HG03045 (cell line): Measurements from ENCODE around the gene POMZP3.
"Not testable (repeated sequence)": the region's sequence is repeated elsewhere in the genome, so short reads cannot be mapped to it uniquely, and the experiment has no call there.

Source experiments
- ATAC-seq: cut with Tn5 transposase; IDR thresholded peaks from one replicate; pipeline ENCODE4 v1.9.1; 2021; ENCODE audit warnings: mild to moderate bottlenecking, moderate library complexity; ENCODE audit not compliant: unreplicated experiment

POMZP3 gene

DNA sequence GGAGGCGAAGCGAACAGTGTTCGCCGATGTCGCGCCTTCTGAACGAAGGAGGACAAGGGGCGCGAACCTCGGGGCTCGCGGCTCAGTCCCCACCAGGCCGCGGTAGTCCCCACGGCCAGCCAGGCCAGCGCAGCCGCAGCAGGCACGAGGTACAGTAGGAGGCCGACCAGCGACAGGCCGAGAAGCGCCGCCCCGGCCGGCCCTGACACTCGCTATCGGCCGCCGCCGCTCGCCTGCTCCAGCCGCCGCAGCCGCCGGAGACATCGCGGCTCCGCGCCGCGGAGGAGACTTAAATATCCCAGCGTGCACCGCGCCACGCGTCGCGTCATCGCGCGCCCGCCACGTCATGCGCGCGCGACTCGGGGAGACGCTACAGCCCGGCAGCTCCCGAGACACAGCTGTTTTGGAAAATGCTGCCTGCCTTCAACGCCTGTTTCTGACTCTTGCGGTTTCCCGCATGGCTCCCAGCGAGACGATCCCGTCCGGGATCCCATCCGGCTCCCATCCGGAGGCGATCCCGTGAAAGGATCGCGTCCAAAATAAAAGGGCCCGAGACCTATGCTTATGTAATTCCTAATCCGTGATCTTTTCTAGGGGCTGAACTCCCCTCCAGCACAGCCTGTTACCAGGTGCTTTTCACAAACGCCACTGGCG is at the start of gene POMZP3:
Gene POMZP3 (minus strand): TSS at position 291 of the 654 bp plus-strand sequence. CDS start 1,215 bp downstream, outside the sequence.
- ATAC-seq, result peak; percentile 76

DNA sequence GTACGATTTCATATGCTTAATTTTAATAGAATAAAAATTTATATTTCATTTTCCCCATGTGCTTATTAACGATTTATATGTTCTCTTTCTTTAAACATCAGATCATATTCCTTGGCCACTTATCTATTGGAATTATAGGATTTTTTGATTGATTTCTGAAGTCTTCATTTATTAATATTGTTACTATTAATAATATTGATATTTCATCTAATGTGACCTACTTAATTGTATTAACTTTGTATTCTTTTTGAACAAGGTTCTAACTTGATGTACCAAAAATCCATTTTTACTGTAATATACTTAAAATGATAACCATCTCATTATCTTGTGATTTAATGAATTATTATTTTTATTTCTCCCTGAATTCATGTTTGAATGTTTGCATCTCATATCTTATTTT is 48.7 kb upstream of the POMZP3 start:
- ATAC-seq, result not testable (repeated sequence)

DNA sequence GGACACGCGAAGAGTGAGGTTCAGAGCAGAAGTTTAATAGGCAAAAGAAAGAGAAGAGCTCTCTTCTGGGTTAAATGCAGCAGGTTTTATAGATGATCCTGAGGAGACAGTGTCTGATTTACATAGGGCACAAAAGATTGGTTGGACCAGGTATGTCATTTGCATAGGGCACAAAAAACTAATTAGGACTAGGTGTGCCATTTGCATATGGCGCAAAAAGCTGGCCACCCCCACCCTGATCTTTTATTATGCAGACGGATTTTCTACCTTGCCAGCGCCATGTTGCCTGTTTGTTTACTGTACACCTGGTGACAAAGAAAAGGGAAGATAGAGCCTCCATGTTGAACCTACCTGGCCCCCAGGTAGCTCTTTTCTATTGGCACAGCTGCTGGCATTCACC is 46.3 kb upstream of the POMZP3 start:
- not testable (repeated sequence) for ATAC-seq

DNA sequence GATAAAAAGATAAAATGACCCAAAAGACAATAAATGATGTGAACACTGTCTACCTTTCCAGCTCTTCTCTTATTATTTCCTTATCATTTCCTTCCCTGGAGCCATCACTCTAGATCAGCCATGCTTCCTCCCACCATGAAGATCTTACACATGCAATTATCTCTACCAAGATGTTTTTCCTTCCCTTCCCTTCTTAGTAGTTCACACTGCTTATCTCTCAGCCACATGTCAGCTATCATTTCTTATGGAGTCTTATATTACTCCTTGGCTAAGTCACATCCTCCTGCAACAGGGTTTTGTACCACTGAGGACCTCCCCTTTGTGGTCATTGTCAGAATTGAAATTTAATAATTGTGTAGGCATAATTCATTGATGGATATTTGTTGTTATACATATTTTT is 32.1 kb upstream of the POMZP3 start:
- not testable (repeated sequence) for ATAC-seq

DNA sequence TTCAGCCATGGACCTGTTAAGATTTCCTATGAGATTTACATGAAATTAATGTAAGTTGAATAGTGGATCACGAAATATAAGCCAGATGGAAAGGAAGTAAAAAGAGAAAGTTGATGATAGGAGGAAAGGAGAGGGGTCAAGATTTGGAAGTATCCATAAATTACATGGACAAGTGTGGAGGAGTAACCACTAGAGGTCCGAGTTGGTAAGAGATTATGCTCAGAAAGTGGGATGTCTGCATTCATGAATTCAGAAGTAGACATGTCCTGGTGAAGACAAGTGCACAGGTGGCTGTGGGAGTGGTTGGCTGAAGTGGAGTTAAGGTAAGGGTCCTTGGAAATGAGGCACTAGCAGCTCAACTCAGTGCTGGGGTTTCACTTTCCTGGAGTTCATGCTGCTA is 29.3 kb upstream of the POMZP3 start:
- ATAC-seq, result not testable (repeated sequence)

DNA sequence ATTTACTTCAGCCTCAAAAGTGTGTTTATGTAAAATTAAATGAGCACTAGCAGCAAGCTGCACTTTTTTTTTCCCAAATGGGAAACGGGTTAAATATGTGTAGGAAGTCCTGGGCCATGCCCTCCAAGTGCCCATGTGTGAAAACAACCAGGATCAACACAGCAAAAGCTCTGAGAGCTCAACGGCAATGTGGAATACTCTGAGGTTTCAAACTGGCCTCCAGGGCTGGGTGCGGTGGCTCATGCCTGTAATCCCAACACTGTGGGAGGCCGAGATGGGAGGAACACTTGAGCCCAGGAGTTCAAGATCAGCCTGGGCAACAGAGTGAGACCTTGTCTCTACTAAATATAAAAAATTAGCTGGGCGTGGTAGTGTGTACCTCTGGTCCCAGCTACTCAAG is 15.5 kb upstream of the POMZP3 start:
- ATAC-seq, result not testable (repeated sequence)

DNA sequence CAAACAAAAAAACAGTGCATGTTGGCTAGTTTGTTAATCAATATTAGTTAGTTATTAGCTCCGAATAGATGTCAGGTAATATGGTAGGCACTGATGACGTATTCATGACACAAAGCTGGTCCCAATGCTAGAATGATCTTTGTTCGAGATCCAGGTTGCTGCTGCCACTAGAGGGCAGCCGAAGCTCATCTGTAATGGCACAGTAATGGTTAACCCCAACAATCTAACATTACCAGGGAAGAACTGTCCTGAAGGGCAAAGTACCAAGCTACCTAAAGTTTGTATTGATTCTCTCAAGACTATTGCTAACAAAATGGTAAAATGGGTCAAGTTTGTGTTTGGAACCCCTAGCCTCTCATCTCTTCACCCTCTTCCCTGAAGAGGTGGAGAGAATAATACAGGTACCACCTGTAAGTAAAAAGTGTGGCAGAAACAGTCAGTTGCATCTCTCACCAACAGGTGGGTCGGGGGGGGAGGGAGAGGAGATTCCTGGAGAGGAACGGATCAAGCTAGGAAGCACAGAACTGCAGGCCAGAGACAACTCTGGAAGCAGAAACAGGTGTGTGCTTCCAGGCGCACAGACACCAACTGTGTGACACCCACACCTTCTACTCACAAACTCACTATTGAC is 10.1 kb upstream of the POMZP3 start:
- peak; percentile 81 for ATAC-seq

DNA sequence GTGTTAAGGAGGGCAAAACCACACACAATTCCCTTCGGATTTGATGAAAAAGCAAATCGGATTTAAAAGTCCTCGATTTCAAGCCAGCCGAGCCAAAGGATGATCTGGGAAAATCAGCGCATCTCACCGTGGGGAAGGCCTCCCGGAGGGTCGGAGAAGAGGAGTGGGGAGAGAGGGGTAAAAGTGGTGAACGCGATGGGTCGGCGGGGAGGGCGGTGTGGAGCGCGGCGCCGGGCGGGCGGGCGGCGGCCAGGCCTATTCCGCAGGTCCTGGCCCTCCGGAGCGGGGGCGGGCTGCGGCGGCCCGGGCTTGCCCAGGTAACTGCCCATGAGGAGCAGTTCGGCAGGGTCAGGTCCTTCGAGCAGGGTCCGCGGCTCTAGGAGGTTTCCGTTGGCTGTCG is 498 bp downstream of the POMZP3 start:
- peak; percentile 54 for ATAC-seq

DNA sequence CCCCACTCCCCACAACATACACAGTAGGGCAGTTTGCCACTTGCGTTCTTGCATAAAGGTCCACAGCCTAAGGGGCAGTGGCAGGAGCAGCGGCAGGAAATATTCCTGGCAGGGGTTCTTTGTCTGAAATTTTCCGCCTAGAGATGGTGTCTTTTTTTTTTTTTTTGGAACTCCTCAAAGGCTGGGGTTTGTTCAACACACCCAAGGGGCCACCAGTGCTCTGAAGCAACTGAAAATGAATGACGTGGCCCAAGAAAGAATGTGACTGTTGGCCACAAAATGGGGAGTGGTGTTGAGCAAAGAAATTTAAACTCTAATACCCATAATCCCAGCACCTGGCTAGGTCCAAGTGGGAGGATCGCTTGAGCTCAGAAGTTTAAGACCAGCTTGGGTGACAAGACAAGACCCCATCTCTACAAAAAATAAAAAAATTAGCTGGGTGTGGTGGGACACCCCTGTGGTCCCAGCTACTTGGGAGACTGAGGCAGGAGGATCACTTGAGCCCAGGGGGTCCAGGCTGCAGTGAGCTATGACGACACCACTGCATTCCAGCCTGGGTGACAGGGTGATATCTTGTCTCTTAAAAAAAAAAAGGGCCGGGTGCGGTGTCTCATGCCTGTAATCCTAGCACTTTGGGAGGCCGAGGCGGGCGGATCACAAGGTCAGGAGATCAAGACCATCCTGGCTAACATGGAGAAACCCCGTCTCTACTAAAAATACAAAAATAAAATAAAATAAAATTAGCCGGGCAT is 7.5 kb downstream of the POMZP3 start:
- not testable (repeated sequence) for ATAC-seq

DNA sequence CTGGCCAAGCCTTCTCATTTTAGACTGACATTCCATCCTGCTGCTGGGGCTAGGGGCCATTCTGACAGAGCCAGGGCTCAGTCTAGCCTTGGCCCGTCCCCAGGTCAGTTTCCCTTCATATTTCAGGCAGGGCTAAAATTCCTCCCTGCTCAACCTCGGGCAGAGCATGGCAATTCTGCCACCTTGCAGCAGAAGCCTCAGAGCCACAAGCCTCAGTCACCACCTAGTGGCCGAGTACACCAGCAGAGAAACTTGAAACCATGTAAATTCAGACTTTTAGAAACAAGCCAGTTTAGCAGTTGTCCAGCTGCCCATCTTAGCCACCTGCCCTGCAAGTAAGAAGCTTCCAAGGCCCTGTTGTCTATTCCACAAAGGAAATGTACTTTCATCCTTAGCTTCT is 13.3 kb downstream of the POMZP3 start:
- not testable (repeated sequence) for ATAC-seq

DNA sequence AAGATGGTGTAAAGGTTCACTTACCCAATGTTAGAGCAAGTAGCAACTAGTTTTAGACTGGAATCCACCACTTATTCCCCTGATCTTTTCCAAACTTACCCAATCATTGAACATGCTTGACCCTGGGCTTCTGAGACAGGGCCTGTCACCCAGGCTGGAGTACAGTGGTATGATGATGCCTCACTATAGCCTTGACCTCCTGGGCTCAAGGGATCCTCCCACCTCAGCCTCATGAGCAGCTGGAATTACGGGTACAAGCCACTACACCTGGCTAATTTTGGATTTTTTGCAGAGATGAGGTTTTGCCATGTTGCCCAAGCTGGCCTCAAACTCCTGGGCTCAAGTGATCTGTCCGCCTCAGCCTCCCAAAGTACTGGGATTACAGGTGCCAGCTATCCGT is 14.8 kb downstream of the POMZP3 start:
- ATAC-seq, result not testable (repeated sequence)

DNA sequence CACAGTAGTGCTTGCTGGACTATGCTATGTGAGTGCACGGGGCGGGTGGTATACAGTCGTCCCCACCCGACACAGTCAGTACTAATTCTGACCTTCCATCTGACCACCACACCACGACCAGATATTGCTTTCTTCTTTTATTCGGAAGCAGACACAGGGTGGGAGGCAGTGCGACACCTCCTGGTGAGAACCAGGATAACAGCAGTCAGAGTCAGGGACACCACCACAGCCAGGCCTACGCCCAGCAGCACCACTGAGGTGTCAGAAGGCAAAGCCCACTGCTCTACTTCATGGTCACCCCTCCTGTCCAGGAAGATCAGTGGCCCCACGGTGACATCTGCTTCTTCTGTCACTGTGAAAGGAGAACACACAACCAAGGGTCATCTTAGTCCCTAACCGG is 17.2 kb downstream of the POMZP3 start:
- ATAC-seq, result not testable (repeated sequence)

DNA sequence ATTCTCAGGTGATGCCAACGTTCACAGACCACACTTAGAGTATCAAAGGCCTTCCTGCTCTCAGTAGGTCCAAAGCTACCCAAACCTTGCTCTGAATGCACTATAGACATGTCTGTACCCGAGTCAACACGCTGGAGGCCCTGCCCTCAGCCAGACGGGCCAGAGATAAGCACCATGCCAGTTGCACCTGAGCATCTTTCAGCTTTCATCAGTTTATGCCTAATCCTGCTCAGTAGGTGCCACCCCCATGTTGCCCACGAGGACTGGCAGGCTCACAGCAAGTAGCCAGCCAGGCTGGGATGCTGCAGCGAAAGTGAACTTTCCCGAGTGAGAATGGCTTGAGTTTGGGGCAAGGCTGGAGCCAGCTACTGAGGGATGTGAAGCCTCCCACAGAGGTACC is 18.6 kb downstream of the POMZP3 start:
- not testable (repeated sequence) for ATAC-seq

DNA sequence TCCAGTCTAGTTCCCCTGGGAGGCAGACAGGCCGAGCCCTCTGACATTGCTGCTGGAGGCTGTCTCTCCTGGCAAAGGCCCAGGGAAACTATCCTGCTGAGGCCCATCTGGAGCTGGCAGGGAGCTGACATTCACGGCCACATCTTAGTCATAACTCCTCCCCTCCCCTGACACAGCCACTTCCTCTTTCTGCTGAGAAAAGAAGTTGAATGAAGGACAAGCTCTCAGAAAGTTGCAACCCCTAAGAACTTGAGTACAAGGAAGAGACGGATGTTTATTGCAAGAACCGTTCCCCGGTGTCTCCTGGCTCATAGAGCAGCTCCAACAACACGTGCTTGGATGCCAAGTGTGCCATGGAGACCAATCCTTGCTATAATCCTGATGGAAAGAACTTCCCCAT is 21.1 kb downstream of the POMZP3 start:
- ATAC-seq, result peak; percentile 94

DNA sequence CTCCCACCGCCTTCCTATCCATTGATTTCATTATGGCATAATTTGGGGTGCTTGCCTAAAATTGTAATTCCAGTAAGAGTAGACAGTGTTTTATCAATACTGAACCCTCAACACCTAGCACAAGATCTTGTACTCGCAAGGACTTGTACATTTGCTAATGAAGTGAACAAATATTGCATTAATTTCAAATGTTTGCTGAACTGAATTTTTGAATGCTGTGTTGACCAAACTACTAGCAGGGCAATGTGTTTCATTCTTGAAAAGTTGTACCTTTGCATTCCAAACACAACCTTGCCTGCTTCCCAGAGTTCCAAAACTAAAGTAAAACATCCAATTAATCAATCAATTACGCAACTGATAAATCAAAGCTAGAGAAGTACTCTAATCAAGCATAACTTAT is 26.4 kb downstream of the POMZP3 start:
- not testable (repeated sequence) for ATAC-seq

DNA sequence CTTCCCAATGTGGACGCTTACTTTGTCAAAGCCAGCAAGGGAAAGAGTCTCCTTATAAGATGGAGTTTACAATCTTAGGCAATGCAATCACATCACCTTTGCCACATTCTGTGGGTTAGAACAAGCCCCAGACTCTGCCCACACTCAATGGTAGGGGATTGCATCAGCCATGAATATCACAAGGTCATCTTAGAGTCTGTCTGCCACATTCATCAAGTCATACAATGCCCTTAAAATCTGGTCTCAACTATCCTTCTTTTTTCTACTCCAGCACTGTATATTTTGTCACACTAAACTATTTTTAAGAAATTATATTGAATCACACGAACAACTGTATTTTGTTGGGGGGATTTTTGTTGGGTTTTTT is 27.0 kb downstream of the POMZP3 start:
- not testable (repeated sequence) for ATAC-seq

DNA sequence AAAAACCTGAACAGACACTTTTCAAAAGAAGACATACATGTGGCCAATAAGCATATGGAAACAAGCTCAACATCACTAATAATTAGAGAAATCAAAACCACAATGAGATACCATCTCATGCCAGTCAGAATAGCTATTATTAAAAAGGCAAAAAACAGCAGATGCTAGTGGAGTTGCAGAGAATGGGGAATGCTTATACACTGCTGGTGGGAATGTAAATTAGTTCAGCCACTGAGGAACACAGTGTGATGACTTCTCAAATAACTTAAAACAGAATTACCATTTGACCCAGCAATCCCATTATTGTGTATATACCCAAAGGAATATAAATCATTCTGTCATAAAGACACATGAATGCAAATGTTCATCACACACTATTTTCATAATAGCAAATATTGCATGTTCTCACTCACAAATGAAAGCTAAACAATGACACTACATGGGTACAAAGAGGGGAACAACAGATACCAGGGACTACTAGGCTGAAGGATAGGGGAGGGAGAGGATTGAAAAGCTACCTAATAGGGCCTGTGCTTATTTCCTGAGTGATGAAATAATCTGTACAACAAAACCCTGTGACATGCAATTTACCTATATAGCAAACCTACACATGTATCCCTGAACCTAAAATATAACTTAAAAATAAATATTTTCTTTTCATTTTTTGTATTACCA is 28.4 kb downstream of the POMZP3 start:
- not testable (repeated sequence) for ATAC-seq

DNA sequence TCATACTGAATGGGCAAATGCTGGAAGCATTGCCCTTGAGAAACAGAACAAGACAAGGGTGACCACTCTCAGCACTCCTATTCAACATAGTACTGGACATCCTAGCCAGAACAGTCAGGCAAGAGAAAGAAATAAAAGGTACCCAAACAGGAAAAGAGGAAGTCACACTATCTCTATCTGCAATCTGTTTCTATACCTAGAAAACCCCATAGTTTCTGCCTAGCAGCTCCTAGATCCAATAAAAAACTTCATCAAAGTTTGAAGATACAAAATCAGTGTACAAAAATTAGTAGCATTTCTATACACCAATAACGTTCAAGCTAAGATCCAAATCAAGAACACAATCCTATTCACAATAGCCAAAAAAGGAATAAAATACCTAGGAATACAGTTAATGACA is 29.8 kb downstream of the POMZP3 start:
- ATAC-seq, result not testable (repeated sequence)

DNA sequence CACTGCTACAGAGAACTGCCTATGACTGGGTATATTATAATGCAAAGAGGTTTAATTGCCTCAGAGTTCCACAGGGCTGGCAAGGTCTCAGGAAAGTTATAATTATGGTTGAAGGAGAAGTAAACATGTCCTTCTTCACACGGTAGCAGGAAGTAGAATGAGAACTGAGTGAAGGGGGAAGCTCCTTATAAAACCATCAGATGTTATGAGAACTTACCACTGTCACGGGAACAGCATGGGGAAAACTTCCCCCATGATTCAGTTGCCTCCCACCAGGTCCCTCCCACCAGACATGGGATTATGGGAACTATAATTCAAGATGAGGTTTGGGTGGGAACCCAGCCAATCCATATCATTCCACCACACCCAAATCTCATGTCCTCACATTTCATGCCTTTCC is 34.4 kb downstream of the POMZP3 start:
- ATAC-seq, result not testable (repeated sequence)

DNA sequence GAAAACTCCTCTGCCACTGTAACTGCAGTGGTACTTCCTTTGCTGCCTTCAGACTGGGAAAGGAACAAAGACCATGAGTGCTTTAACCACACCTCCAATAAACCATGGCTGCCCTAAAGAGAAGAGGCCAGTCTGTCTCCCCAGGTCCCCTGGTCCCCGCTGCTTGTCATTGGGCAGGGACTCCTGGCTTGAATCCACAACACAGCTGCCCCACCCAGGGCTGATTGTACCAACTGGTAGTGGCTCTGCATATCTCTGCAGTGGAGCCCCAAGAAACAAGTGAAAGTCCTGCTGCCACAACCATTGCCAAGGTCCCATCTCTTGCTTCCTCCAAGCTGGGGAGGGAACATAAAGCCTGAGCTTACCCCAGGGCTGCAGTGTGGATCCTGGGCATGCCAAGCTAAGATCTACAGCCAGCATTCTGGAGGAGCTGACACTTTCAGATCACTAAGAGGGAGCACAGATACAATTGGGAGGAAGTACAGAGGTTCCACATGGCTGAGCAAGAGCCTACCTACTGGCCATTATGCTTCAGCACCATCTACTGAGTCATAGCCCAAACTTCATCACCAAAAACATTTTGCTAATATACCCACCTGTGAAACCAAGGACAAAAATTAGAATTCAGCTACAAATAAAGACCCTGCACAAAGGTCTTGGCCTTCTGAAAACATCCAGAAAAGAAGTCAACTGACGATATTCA is 35.3 kb downstream of the POMZP3 start:
- peak; percentile 58 for ATAC-seq

DNA sequence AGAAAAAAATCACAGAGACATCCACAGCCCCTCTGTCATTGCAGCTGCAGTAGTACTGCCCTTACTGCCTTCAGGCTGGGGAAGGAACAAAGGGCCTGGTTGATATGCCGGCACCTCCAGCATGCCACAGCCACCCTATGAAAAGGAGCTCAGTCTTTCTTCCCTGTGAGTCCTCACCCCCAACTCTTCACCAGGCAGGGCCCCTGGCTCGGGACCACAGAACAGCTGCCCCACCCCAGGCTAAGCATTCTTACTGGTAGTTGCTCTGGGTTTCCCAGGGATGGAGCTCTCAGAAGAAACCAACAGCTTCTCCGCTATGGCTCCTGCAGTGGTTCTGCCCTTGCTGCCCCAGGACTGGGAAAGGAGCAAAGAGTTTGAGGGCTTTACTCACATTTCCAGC is 36.0 kb downstream of the POMZP3 start:
- not testable (repeated sequence) for ATAC-seq
